Astrocyte (in vitro differentiated cells and primary cell): ENCODE data around the gene XPNPEP1.

ENCODE experiments used
- CTCF ChIP-seq: IDR thresholded peaks from 2 replicates; pipeline ENCODE4 v1.5.1; 2011; ENCODE audit warnings: low read depth, mild to moderate bottlenecking, inconsistent platforms, low read length, moderate library complexity; ENCODE audit not compliant: insufficient read depth
- EZH2 ChIP-seq: IDR thresholded peaks from 2 replicates; pipeline ENCODE4 v1.6.1; 2012; ENCODE audit warnings: mild to moderate bottlenecking, low read length, inconsistent platforms; ENCODE audit not compliant: insufficient read depth

- no peak for TF ChIP-seq CTCF
- no peak for TF ChIP-seq EZH2
These were observed 88.1 kb downstream of the XPNPEP1 start for GRCh38 chr10:109835257-109835656.
